Myocyte (in vitro differentiated cells): ENCODE data around the gene ARHGAP25. TPM values are rescaled to one million over a fixed set of nuclear protein-coding genes. Genes with fewer than 3 reads are reported as not detected.

ENCODE experiments used
- DNase-seq: peaks from one replicate; pipeline ENCODE4 v3.0.0-alpha.2; 2012; ENCODE audit warnings: low read depth
- total RNA-seq: library from RNA; depleted of rRNA; stranded (reverse); fragments of >200 nt; gene quantifications from 2 replicates; pipeline ENCODE4 v1.2.3, GENCODE V29; 2014

Gene ARHGAP25
- total RNA-seq, 1 donor from 2014 or later, result not detected

DNA sequence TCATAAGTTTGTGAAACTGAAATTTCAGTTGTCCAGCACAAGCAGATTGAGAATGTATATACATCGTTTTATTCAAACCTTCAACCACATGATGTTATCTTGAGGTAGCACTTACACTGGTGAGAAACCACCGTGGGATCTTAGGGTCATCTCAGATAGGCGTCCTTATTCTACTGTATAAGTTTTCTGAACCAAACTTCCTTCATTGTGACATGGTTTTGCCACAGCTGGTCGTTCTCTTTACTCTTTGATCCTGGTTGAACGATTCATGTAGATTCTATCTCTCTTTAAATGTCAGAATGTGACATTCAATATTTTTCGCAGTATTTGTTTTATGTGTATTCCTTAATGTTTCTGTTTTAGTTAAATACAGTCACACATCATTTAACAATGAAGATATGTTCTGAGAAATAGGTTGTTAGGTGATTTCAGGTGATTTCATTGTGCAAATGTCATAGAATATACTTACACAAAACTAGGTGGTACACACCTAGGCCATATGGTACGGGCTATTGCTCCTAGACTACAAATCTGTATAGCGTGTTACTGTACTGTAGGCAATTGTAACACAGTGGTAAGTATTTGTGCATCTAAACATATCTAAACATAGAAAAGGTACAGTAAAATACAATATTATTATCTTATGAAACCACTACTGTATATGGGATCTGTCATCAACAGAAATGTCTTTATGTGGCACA lies 17.9 kb upstream of the ARHGAP25 start:
- DNase-seq, result no peak

DNA sequence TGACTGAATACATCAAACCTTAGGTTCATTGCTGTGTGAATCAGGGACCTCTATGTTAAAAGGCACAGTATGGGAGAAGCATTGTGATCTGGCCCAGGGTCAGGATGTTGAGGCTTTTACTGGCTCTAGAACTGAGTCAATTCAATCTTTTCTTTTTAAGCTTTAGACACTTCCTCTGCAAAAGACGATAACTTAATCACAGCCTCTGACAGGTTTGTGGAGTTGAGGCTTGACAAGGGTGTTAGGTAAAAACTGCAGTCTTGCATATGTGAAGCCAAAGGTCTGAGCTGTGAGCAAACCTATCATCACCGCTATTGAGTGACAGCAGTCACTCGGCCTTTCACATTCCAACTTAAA lies 17.3 kb upstream of the ARHGAP25 start:
- DNase-seq, result no peak

DNA sequence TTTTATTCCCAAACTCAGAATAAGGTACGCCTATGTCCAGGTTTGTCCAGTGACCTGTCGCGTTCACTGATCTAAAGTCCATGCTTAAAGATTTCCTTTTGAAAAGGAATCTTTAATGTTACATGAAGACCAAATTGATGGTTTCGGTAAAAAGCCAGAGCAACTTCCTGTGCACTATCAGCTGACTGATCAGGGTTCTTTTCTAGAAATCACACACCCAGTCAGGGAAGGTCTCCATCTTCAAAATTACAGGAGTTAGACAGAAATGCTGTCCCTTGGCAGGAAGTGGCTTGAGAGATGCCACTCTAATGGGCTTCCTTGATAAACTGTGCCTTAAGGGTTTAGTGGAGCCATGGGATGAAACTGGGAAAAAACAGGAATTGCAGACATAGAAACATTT lies 14.7 kb upstream of the ARHGAP25 start:
- DNase-seq, result no peak

DNA sequence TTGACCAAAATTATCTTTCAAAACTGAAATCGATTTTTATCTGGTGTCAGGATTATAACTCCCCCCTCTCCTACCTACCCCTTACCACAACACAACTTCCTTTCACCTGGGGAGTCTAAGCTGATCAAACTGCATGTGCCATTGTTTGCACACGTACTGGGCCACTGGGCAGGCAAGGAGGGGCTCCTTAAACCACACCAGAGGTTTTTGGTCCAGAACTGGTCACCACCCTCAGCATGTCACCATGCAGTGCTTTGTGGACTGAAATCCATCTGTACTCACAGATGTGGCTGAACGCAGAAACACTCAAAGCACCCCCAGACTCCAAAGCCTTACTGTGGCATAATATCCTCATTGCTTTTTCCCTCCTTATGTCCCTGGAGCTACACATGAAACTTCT lies 13.9 kb upstream of the ARHGAP25 start:
- DNase-seq, result no peak

DNA sequence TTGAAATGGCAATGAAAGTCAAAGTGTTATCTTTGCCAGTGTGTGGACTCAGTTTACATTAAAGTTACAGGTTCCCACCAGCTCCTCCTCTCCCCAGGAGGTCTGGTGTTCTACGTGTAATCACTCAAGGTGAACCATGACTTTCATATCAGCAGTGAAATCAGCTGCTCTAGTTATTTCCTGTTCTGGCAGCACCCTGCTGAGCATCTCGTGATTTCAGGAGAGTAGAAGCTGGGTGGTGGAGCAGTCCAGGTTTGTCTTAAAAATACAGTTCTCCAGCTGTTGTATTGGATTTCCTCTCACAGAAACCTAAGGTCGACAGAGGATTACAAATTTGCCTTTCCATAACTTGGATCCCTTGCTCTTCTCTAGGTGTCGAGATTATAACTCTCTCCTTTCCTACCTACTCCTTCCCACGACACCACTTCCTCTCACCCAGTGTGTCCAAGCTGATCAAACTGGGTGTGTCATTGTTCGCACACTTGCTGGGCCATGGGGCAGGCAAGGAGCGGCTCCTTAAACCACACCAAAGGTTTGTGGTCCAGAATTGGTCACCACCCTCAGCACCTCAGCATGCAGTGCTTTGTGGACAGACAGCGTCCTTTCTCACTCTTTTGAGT lies 13.0 kb upstream of the ARHGAP25 start:
- DNase-seq, result no peak

DNA sequence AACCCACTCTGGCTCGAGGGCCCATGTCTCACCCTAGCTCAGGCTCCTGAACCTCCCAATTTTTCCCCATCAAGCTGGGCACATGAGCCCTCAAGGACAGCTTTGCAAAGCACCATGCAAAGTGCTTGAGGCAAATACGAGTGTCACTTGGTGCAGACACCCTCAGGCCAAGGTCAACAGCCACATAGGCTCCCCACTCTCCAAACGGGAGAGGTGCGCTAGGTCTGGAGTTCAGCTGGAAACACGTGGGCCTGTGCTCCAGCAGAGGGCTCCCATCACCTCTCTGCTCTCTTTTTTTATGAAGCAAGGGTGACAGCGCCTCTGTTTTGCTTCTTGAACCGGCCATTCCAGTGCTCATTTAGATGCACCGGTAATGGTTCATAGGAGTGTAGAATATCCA lies 11.9 kb upstream of the ARHGAP25 start:
- DNase-seq, result no peak

DNA sequence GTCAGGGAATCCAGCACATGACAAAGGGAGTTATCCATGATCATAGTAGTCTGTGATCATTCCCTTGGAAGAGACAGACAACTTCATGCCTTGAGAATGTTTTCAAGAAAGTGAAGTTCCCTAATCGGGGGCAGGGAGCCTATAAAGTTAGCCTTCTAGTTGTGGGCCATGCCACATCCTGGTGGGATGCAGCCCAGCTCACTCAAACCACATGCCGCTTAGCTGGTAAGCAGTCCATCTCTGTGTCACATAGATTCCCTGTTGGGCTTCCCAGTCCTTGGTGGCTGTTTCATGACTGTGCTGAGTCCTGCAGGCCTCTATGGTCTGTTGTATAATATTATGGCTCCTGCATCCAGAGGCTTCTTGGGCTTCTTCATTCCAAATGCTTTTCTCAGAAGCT lies 11.4 kb upstream of the ARHGAP25 start:
- no peak for DNase-seq

DNA sequence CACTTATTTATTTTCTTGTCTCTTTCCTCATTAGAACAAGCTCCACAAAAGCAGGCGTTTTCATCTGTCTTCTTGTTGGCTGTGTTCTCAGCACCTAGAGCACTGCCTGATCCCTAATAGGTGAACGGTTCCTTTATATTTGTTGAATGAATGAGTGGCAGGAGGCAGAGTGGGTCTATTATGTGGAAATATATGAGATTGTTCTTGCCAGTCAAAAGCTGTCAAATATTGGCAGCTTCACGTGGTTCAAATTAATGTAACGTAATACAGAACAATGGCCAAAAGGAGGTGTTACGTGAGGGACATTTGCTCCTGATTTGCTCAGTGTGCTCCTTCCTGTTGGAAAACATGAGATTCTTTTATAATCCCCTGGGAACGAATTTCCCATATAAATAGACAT lies 8.5 kb upstream of the ARHGAP25 start:
- DNase-seq, result no peak

DNA sequence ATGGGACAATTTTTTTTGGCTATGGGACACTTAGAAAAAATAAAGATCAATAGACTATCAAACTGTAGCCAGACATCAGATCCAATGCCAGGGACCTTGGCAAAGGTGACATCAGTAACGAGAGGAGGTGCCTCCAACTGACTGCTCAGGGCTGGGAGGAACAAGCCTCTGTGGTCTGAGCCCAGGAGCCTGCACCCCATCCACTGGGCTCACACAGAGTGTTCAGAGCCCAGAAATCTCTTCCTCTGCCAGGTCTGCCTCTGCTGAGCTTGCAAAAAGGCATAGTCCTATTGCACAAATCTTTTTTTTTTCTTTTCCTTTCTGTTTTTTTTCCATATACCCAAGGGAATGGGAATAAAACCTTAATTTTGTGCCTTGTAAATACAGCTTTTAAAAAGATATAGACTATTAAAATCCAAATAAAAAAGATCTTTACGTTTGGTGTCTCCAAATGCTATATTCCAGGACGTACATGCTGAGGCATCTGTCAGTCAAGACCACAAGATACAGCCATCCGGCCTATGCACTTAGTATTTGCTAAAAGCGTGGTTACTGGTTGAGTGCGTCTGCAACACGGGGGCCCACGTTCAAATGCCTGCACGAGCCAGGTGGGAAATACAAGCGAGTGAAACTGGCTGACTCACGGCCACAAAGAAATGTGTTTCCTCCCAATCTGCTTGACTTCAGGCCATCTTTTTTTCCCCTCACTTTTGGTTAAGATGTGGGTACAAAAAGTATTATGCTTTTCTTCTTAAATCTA lies 7.8 kb upstream of the ARHGAP25 start:
- DNase-seq, result no peak

DNA sequence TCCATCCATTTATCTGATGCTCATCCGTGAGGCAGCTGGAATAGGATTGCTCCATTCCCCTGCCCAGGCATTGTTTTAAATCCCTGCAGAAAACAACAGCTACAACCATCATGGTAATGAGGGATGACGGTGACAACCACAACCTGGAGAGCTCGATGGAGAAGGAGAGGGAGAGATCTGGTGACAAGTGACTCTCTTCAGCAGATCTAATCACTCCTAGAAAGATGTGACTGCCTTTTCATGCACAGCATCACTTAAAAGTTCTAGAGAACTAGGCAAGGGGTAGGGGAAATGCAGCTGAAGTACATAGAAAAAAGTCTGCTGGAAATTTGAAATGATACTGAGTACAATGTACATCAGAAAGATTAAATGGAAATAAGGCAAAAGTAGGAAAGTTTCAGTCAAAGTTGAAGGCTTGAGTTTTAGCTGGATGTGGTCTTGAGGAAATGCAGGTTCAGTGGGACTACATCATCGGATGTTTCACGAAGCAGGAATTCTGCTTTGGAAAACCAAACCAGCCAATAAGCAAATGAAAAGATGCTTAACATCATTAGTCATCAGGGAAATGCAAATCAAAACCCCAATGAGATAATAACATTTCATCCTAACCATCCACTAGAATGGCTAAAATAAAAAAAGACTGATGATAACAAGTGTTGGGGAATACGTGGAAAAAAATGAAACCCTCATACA lies 6.8 kb upstream of the ARHGAP25 start:
- DNase-seq, result no peak

DNA sequence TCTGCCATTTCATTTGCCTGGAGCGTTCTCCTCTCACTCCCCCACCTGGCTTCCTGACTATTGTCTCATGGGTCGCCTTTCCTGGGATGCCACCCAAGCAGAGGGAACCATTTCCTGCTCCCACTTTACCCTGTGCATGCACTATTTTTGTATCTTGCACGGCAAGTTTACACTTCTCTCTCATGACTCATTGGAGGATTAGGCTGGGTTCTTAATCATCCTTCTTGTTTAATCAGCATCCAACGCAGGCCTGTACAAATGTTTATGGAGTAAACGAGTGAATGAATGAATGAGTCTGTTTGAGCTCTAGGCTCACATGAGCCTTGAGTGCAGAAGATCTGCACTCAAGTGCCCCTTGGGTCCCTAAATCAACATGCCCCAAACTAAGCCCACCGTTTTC lies 3.8 kb upstream of the ARHGAP25 start:
- no peak for DNase-seq

DNA sequence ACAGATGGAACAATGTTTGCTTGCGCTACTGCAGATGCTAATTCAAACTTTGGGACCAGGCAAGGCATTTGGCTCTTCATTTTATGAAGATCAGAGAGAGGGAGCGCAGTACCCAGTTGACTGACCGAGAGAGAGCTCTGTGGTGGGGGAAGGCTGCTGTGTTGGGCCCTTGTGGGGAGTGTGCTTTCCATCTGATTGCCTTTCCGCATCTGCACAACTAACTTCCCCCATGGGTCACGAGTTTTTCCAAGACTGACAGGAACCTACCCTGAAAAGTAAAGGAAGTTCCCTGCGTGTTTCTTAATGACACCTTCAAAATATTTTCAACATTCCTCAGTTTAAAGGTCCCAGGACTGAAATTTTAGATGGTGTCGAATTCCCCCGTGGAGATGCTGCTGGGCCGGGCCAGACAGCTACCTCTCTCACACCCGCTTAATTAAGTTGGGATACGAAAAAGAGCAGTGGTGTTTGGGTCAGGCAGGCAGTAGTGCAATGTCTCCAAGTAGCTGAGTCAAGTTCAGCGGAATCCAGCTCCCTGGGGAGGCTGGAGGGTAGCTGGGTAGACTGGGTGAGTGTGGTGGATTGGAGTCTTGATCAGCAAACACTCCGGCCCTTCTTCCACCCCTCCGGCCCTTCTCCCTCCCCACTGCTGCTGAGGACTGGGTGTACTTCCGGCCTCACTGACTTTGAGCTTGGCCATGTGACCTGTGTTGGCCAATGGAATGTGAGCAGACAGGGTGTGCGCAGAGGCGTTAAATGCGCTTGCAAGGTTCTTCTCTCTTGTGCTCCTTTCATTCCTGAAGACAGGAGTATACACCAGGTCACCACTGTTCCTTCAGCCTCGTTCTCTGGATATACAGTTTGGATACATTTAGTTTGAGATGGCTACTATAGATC lies 2.3 kb upstream of the ARHGAP25 start:
- no peak for DNase-seq

DNA sequence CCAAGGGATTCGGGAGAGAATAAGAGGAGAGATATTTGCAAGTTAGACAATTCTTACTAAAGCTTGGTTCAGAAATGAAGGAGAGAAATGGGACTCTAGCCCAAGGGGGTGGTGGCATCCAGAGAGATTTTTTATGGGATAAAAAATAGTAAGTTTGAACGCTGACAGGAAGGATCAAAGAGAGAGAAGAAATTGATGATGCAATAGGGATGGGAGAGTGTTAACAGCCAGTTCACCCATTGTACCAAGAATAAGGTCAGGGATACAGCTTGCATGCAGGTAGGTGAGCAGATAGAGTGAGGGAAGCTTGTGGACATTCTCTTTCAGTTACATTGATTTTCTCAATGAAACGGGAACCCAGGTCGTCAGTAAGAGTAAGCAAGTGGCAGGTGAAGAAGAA lies 1.2 kb upstream of the ARHGAP25 start:
- no peak for DNase-seq

DNA sequence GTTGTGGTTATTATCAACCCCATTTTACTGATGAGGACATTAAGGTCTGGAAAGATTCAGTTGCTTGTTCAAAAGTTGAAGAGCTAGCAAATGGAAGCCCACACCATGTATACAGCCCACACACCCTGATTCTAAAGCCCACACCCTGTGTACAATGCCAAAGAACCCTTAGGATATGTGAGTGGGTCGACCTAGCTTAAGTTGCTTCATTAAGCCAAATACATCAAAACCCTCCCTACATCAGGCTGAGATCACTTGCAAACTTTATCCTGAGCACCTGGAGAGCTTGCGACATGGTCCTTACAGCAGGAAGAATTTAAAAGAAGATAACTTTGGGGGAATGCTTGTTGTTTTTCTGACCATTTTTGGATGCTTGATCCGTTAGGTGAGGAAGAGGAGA lies 435 bp upstream of the ARHGAP25 start:
- no peak for DNase-seq

DNA sequence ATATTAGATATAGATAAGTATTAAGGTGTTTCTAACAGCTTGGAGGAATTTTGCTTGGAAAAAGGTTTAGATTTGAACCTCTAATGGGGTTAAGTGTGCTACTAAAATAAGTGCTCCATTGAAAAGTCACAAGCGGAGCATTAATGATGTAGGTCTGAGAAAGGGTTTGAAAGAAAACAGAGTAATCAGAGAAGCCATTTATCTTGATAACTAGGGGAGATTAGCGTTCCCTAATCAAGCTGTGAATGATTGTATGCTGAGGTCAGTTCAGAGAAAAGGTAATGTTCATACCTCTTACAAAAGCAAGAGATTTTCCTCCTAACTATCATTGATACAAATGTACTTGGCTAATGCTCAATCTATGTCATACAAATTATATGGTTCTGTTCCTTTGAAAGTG lies 1.5 kb downstream of the ARHGAP25 start:
- no peak for DNase-seq

DNA sequence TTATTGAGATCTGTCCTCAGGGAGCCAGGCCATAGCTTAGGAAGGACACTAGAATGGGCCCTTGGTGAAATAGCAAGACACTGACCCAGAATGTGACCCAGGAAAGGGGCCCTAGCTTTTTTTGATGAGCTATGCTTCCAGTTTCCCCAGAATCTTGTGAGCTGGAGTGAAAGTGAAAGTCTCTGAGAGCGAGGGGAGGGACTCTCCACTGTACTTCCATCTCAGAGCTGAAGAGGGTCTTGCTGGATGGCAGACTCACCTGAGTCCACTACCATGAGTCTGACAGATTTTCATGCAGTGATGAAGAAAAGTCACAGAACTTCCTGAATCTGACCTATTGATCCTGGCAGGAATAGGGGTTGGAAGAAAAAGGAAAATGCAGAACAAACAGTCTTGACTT lies 3.1 kb downstream of the ARHGAP25 start:
- no peak for DNase-seq

DNA sequence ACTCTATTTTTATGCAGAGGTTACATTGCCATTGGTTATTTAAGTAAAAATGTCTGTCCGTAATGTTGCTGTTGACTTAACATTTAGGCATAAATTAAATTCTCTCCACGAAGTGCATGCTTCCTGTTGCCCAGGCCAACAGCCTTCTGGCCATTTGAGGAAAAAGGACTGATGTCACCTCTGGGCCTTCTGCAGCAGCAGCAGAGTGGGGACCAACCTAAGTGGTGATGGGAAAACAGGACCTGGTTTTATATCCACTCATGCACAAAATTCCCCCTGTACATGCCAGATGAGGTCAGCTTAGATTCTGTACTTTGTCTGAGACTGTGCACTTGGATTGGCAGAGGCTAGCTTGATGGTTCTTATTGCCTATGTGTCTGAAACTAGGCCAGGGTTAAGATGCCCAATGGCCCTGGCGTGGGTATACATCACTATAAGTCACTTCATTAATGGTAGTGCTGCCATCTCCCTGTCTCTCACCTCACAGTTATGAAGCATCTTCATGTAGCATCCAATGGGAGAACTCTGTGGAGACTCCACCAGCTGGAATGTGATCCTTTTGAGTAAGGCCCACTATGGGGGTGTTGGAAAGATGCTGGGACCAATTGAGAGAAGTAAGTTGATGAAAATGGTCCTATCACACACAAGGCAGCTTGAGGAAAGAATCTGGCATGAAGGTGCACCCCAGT lies 4.4 kb downstream of the ARHGAP25 start:
- DNase-seq, result no peak

DNA sequence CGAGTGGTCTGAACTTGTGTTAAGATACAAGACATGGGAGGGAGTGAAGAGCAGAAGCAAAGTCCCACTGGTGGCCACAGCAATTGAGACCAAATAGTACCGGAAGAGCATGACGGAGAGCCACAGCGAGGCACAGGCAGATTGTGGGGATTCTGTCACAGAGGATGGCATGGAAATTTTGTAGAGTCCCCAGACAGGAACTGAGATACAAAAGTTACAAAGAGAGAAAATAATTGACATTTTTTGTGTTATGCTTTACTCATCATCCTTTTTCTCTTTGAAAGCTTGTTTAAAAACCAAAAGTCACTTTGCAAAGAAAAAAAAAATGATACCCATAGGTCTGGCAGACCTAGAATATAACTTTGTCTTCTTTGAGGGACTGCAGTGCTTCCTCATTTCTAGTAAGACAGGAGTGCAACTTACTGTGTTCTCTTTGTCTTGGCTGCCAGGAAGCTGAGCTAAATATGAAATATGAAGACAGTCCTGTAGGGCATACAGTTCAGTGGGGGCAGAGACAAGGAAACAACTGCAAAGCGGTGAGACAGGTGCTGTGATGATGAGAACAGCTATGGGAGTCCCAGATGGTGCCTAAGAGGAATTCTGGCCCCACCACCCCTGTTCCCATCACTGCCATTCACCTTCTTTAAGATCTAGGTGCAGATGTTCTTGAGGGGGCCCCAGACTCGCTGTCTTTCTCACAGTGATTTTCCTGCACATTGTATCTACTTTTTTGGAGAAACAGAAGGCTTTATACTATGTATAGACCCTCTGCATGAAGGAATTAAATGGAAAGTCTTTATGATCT lies 5.2 kb downstream of the ARHGAP25 start:
- DNase-seq, result no peak

DNA sequence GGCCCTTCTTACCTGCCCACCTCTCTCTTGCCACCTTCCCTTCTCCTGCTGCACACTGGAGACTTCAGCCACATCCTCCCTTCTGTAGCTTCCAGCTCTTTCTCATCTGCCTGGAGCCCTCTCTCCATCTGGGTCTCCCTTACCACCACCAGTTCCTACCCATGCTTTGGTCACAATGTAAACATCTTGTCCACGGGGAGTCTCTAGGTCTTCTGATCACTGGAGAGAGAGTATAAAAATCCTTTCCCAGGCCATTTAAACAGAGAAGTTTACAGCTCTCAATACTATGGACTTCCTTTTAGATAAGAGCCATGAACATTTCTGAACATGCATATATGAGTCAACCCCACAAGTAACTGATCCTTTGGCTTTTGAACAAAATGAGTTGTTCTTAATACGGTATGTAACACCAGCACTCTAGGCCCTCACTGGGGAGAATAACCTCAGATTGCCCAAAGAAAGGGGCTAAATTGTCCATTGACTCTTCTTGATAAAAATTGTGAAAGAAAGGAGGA lies 5.8 kb downstream of the ARHGAP25 start:
- no peak for DNase-seq
